Hepatocyte (in vitro differentiated cells): ENCODE measurements around the gene ARAP1. TPM values are rescaled to one million over a fixed set of nuclear protein-coding genes. Genes with fewer than 3 reads are reported as not detected.

Experiments
- DNase-seq: peaks from one replicate; pipeline ENCODE4 v3.0.0-alpha.2; 2016; ENCODE audit warnings: low spot score
- H2AFZ ChIP-seq: fragments of 200-600 bp; sonication (generic); 2 replicates; pipeline ENCODE4 v1.6.0; 2016; ENCODE audit warnings: antibody characterized with exemption, mild to moderate bottlenecking
- H3K27ac ChIP-seq: fragments of 200-600 bp; sonication (generic); 2 replicates; pipeline ENCODE4 v1.5.1; 2016; ENCODE audit warnings: mild to moderate bottlenecking
- H3K27me3 ChIP-seq: fragments of 200-600 bp; sonication (generic); 2 replicates; pipeline ENCODE4 v1.6.1; 2016
- H3K36me3 ChIP-seq: fragments of 200-600 bp; sonication (generic); replicated peaks from 2 replicates; pipeline ENCODE4 v1.5.1; 2016; ENCODE audit warnings: low read depth; ENCODE audit not compliant: insufficient read depth
- H3K4me1 ChIP-seq: fragments of 200-600 bp; sonication (generic); 2 replicates; pipeline ENCODE4 v1.5.1; 2016; ENCODE audit warnings: mild to moderate bottlenecking, moderate library complexity; ENCODE audit not compliant: insufficient read depth
- H3K4me2 ChIP-seq: fragments of 200-600 bp; sonication (generic); 2 replicates; pipeline ENCODE4 v1.6.0; 2016
- H3K4me3 ChIP-seq: fragments of 200-600 bp; sonication (generic); 2 replicates; pipeline ENCODE4 v1.5.1; 2016; ENCODE audit warnings: mild to moderate bottlenecking
- H3K79me2 ChIP-seq: fragments of 200-600 bp; sonication (generic); 2 replicates; pipeline ENCODE4 v1.6.0; 2017; ENCODE audit warnings: mild to moderate bottlenecking
- H3K9me2 ChIP-seq: fragments of 200-600 bp; sonication (generic); replicated peaks from 2 replicates; pipeline ENCODE4 v1.6.0; 2017; ENCODE audit warnings: mild to moderate bottlenecking; ENCODE audit not compliant: insufficient read depth
- H3K9me3 ChIP-seq: fragments of 200-600 bp; sonication (generic); 2 replicates; pipeline ENCODE4 v1.5.1; 2016; ENCODE audit warnings: low read depth, mild to moderate bottlenecking
- H4K20me1 ChIP-seq: fragments of 200-600 bp; sonication (generic); 2 replicates; pipeline ENCODE4 v1.6.0; 2016; ENCODE audit warnings: mild to moderate bottlenecking; ENCODE audit not compliant: insufficient read depth, poor library complexity, severe bottlenecking
- EZH2 ChIP-seq: fragments of 200-600 bp; sonication (generic); IDR thresholded peaks from 2 replicates; pipeline ENCODE4 v1.6.1; 2016; ENCODE audit warnings: antibody characterized with exemption, mild to moderate bottlenecking, borderline replicate concordance
- EZH2phosphoT487 ChIP-seq: fragments of 200-600 bp; sonication (generic); IDR thresholded peaks from one replicate; pipeline ENCODE4 v1.6.1; 2018; ENCODE audit warnings: antibody characterized with exemption, mild to moderate bottlenecking, low read depth, moderate library complexity; ENCODE audit not compliant: unreplicated experiment, severe bottlenecking
- WGBS: methylation state at CpG from one replicate; pipeline ENCODE4 v1.1.6; 2016; ENCODE audit warnings: low lambda C conversion rate; ENCODE audit errors: missing lambda C conversion rate; 5-methylcytosine and 5-hydroxymethylcytosine counted together
- polyA plus RNA-seq: library from polyadenylated mRNA; unstranded; fragments of >200 nt; fragmentation: Nextera tagmentation; extraction: Ambion mirVana; gene quantifications from 2 replicates; pipeline ENCODE4 v1.2.1, GENCODE V29; 2016
- total RNA-seq: library from RNA; depleted of rRNA; stranded (reverse); fragments of >200 nt; gene quantifications from 2 replicates; pipeline ENCODE4 v1.2.3, GENCODE V29; 2014
- TF ChIP-seq, protein P1 (sequence below): fragments of 200-600 bp; sonication (generic); IDR thresholded peaks from 2 replicates; pipeline ENCODE4 v1.5.1; 2016; ENCODE audit warnings: antibody characterized with exemption, mild to moderate bottlenecking; ENCODE audit not compliant: poor library complexity

Gene ARAP1
- total and polyA plus RNA-seq, 2 experiments from 2014 or later, result 60.2 to 118 TPM

DNA sequence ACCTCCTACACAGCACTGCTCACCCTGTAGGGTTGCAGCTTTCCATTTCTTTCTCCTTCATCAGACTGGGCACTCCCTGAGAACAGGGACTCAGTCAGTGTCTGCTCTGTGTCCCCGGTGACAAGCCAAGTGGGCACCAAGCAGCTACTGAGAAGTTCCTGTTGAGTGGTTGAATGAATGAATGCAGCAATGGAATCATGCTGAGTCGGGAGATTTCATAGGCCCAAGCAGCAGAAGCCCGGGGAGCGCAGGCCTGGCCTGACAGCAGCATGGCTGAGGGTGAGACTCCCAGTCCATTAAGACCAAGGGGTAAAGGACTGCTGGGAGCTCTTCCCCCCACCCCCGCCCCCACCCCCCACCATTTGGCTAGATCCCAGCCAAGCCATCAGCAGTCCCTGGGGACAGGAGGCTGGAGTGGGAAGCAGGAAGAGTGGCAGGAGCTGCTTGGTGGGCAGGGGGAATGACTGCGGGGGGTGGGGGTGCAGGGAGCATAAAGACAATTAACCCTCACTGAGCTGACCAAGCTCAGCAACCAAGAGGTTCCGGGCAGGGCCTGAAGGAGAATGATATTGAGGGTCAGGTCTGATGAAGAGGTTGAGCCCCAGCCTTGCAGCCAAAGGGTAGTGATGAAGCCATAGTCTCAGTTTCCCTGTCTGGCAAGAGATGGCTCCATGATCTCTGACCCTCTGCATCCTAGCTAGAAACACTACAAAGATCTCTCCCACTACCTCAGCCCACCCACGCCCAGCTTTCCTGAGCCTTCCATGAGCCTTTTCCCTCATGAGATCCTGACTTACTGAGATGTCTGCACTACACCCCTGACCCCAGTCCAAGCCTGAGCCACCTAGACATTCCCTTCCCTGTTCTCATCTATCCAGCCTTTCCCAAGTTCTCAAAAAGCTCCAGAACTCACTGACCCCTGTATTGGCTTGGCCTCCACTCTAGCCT is 80.8 kb downstream of the ARAP1 start:
- Histone ChIP-seq H4K20me1 (no peaks in the 10 kb centered on the region), H3K36me3 (no peaks in the 10 kb centered on the region), H3K4me1 (no peaks in the 10 kb centered on the region), H3K79me2 (no peaks in the 10 kb centered on the region), H3K9me3 (no peaks in the 10 kb centered on the region), H3K4me2 (no peak overlapping the region), H3K27ac (no peak overlapping the region), H2AFZ (no peak overlapping the region), H3K27me3 (peaks cover 63% of the 10 kb centered on the region), H3K9me2 (no peaks in the 10 kb centered on the region), H3K4me3 (no peak overlapping the region)
- 74% methylated on average over 7 of the region's 8 CpGs for WGBS
- TF ChIP-seq EZH2phosphoT487 (no peak), EZH2 (no peak)
- TF ChIP-seq, protein P1, sequence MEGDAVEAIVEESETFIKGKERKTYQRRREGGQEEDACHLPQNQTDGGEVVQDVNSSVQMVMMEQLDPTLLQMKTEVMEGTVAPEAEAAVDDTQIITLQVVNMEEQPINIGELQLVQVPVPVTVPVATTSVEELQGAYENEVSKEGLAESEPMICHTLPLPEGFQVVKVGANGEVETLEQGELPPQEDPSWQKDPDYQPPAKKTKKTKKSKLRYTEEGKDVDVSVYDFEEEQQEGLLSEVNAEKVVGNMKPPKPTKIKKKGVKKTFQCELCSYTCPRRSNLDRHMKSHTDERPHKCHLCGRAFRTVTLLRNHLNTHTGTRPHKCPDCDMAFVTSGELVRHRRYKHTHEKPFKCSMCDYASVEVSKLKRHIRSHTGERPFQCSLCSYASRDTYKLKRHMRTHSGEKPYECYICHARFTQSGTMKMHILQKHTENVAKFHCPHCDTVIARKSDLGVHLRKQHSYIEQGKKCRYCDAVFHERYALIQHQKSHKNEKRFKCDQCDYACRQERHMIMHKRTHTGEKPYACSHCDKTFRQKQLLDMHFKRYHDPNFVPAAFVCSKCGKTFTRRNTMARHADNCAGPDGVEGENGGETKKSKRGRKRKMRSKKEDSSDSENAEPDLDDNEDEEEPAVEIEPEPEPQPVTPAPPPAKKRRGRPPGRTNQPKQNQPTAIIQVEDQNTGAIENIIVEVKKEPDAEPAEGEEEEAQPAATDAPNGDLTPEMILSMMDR, result no peak
- DNase-seq, result no peak

DNA sequence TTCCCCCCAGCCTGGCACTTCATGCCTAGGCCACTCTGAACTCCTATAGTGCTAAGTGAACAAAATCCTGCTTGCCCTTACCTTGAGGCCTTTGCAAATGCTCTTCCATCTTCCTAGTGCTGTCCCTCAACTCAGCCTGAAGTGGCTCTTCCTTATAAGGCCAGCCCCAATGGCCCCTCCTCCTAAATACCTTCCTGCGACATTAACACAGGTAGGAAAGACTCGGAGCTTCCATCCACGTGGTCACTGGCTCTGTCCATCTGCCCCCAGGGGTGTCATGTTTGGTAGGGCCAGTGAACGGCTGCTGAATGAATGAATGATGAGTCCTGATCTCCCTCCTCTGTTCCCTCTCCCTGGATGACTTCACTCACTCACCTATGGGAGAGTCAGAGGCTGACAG is 82.2 kb downstream of the ARAP1 start:
- Histone ChIP-seq H3K36me3 (no peaks in the 10 kb centered on the region), H3K27ac (no peak overlapping the region), H3K9me3 (no peaks in the 10 kb centered on the region), H3K4me2 (no peak overlapping the region), H3K4me3 (no peak overlapping the region), H3K9me2 (no peaks in the 10 kb centered on the region), H3K27me3 (peaks cover 49% of the 10 kb centered on the region), H4K20me1 (no peaks in the 10 kb centered on the region), H3K4me1 (no peaks in the 10 kb centered on the region), H2AFZ (no peak overlapping the region), H3K79me2 (no peaks in the 10 kb centered on the region)
- DNase-seq, result no peak
- TF ChIP-seq EZH2, result no peak
- TF ChIP-seq EZH2phosphoT487, result no peak
- TF ChIP-seq, protein P1, result no peak
- WGBS, result 29% methylated on average over 4 of the region's 4 CpGs

- Histone ChIP-seq H3K4me1 (no peaks in the 10 kb centered on the region), H3K4me2 (no peak overlapping the region), H3K27ac (no peak overlapping the region), H4K20me1 (no peaks in the 10 kb centered on the region), H3K4me3 (no peak overlapping the region), H3K9me2 (no peaks in the 10 kb centered on the region), H3K27me3 (peaks cover 44% of the 10 kb centered on the region), H2AFZ (no peak overlapping the region), H3K36me3 (no peaks in the 10 kb centered on the region), H3K9me3 (no peaks in the 10 kb centered on the region), H3K79me2 (no peaks in the 10 kb centered on the region)
- whole genome bisulfite sequencing, result 86% methylated on average over 8 of the region's 8 CpGs
- TF ChIP-seq EZH2phosphoT487 (no peak), EZH2 (no peak)
- TF ChIP-seq, protein P1, result no peak
- no peak for DNase-seq
Measured at GRCh38 chr11:72669527-72669926, 82.7 kb downstream of the ARAP1 start.
